Fibroblast of the conjunctiva (primary cell): ENCODE measurements around the gene HOXB1.

Source experiments
- DNase-seq: peaks from one replicate; pipeline ENCODE4 v3.0.0-alpha.2; 2010; ENCODE audit warnings: low read depth

HOXB1 gene

GRCh38 chr17:48567646-48568354 is 37.0 kb upstream of the HOXB1 start:
- no peak for DNase-seq

- no peak for DNase-seq
Measured at GRCh38 chr17:48567209-48567608, 36.4 kb upstream of the HOXB1 start.

GRCh38 chr17:48566717-48567116 is 35.9 kb upstream of the HOXB1 start:
- no peak for DNase-seq

- no peak for DNase-seq
Measured at GRCh38 chr17:48565925-48566710, 35.3 kb upstream of the HOXB1 start.

- DNase-seq: no peak
Measured at GRCh38 chr17:48565022-48565554, 34.3 kb upstream of the HOXB1 start.

- no peak for DNase-seq
Measured at GRCh38 chr17:48564188-48565021, 33.6 kb upstream of the HOXB1 start.

GRCh38 chr17:48563867-48564187 is 33.0 kb upstream of the HOXB1 start:
- DNase-seq: no peak

GRCh38 chr17:48563385-48563838 is 32.6 kb upstream of the HOXB1 start:
- DNase-seq: no peak

- no peak for DNase-seq
Measured at GRCh38 chr17:48562934-48563333, 32.1 kb upstream of the HOXB1 start.

- no peak for DNase-seq
Measured at GRCh38 chr17:48561884-48562810, 31.3 kb upstream of the HOXB1 start.

GRCh38 chr17:48559840-48560817 is 29.3 kb upstream of the HOXB1 start:
- DNase-seq: no peak

- no peak for DNase-seq
Measured at GRCh38 chr17:48559122-48559839, 28.5 kb upstream of the HOXB1 start.

GRCh38 chr17:48558831-48559121 is 28.0 kb upstream of the HOXB1 start:
- DNase-seq: no peak

- DNase-seq: no peak
Measured at GRCh38 chr17:48558057-48558830, 27.4 kb upstream of the HOXB1 start.

GRCh38 chr17:48556576-48557401 is 26.0 kb upstream of the HOXB1 start:
- DNase-seq: no peak

- DNase-seq: no peak
Measured at GRCh38 chr17:48556229-48556575, 25.4 kb upstream of the HOXB1 start.

- DNase-seq: no peak
Measured at GRCh38 chr17:48555258-48556228, 24.7 kb upstream of the HOXB1 start.
